ENCODE data around the gene TBC1D23. TPM values are rescaled to one million over a fixed set of nuclear protein-coding genes. Genes with fewer than 3 reads are reported as not detected.

Gene TBC1D23
- total and polyA plus RNA-seq, 9 of the 15 experiments (the other 6 are each of a cell fraction or from before 2014, with no cell fraction given), result 23.4 to 85.8 (median 43.7) TPM

- TF ChIP-seq, protein P1, sequence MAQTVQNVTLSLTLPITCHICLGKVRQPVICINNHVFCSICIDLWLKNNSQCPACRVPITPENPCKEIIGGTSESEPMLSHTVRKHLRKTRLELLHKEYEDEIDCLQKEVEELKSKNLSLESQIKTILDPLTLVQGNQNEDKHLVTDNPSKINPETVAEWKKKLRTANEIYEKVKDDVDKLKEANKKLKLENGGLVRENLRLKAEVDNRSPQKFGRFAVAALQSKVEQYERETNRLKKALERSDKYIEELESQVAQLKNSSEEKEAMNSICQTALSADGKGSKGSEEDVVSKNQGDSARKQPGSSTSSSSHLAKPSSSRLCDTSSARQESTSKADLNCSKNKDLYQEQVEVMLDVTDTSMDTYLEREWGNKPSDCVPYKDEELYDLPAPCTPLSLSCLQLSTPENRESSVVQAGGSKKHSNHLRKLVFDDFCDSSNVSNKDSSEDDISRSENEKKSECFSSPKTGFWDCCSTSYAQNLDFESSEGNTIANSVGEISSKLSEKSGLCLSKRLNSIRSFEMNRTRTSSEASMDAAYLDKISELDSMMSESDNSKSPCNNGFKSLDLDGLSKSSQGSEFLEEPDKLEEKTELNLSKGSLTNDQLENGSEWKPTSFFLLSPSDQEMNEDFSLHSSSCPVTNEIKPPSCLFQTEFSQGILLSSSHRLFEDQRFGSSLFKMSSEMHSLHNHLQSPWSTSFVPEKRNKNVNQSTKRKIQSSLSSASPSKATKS (CRISPR knock-in tag; IDR thresholded peaks at IDR 0.05), result no peak
- no peak for TF ChIP-seq PHF21A (IDR thresholded peaks at IDR 0.05; ENCODE audit: borderline replicate concordance, low read depth)
- TF ChIP-seq ZNF316 (IDR thresholded peaks at IDR 0.05), result no peak
- TF ChIP-seq, protein P2, sequence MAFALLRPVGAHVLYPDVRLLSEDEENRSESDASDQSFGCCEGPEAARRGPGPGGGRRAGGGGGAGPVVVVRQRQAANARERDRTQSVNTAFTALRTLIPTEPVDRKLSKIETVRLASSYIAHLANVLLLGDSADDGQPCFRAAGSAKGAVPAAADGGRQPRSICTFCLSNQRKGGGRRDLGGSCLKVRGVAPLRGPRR (CRISPR knock-in tag; IDR thresholded peaks at IDR 0.05), result no peak
- TF ChIP-seq ZNF785 (CRISPR knock-in tag; IDR thresholded peaks at IDR 0.05), result no peak
- peak; percentile 30; the same call in 1 of the 2 replicates for TF ChIP-seq CXXC5 (CRISPR knock-in tag; IDR thresholded peaks at IDR 0.05)
- no peak for TF ChIP-seq MLX (CRISPR knock-in tag; conservative IDR thresholded peaks at IDR 0.05)
- TF ChIP-seq NBN (IDR thresholded peaks at IDR 0.05; ENCODE audit: low read depth), result 0 out of 2 replicates have a peak, but pooled peaks have one; percentile 63
- TF ChIP-seq ZNF23 (CRISPR knock-in tag; IDR thresholded peaks at IDR 0.05), result no peak
- TF ChIP-seq ZNF77 (CRISPR knock-in tag; IDR thresholded peaks at IDR 0.05), result no peak
- TF ChIP-seq ZFP30 (CRISPR knock-in tag; IDR thresholded peaks at IDR 0.05; ENCODE audit: borderline replicate concordance), result no peak
- TF ChIP-seq YY1 (IDR thresholded peaks at IDR 0.05; ENCODE audit: borderline replicate concordance in 1 of 3, control insufficient read depth in 1 of 3, extremely low read depth in 1 of 3, insufficient read depth in 3 of 3, insufficient read length in 1 of 3, insufficient replicate concordance in 2 of 3, low read depth in 1 of 3, low read length in 2 of 3), result no peak
- TF ChIP-seq ZNF277 (CRISPR knock-in tag; IDR thresholded peaks at IDR 0.05; ENCODE audit: borderline replicate concordance), result no peak
- no peak for TF ChIP-seq ZNF584 (CRISPR knock-in tag; IDR thresholded peaks at IDR 0.05; ENCODE audit: low read depth)
- TF ChIP-seq RCOR1 (IDR thresholded peaks at IDR 0.05; ENCODE audit: borderline replicate concordance in 1 of 2, low read depth in 2 of 2, low read length in 2 of 2), result peak; percentile 90 to 97; a peak in 3 of 4 replicates
- TF ChIP-seq NFYB (IDR thresholded peaks at IDR 0.05; ENCODE audit: extremely low read depth, insufficient read length), result peak; percentile 3
- TF ChIP-seq XRCC3 (IDR thresholded peaks at IDR 0.05), result no peak
- TF ChIP-seq ZNF12 (CRISPR knock-in tag; IDR thresholded peaks at IDR 0.05), result no peak
- no peak for TF ChIP-seq MYBL2 (IDR thresholded peaks at IDR 0.05; ENCODE audit: low read depth)
- TF ChIP-seq MYBL2 (CRISPR knock-in tag; IDR thresholded peaks at IDR 0.05; ENCODE audit: borderline replicate concordance), result no peak
- TF ChIP-seq MYNN (IDR thresholded peaks at IDR 0.05), result peak; percentile 68; the same call in 1 of the 2 replicates
- TF ChIP-seq MYNN (CRISPR knock-in tag; IDR thresholded peaks at IDR 0.05), result no peak
- TF ChIP-seq, protein P3, sequence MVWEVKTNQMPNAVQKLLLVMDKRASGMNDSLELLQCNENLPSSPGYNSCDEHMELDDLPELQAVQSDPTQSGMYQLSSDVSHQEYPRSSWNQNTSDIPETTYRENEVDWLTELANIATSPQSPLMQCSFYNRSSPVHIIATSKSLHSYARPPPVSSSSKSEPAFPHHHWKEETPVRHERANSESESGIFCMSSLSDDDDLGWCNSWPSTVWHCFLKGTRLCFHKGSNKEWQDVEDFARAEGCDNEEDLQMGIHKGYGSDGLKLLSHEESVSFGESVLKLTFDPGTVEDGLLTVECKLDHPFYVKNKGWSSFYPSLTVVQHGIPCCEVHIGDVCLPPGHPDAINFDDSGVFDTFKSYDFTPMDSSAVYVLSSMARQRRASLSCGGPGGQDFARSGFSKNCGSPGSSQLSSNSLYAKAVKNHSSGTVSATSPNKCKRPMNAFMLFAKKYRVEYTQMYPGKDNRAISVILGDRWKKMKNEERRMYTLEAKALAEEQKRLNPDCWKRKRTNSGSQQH (CRISPR knock-in tag; IDR thresholded peaks at IDR 0.05), result no peak
- peak; percentile 26; the same call in 1 of the 2 replicates for TF ChIP-seq FOSL1 (tag; conservative IDR thresholded peaks at IDR 0.05)
Measured at GRCh38 chr3:100289339-100289738, 28.5 kb downstream of the TBC1D23 start (continued).

Data from K562 (cell line).